ENCODE measurements around the gene DEPDC5.

The DEPDC5 gene

GRCh38 chr22:31948002-31948401, 194.2 kb downstream of the DEPDC5 start:
- Histone ChIP-seq H3K36me3 (ENCODE audit: control insufficient read depth, insufficient read depth, low read length) (peaks cover 2% of the 10 kb centered on the region), H3K27me3 (replicated peaks; ENCODE audit: control insufficient read depth, insufficient read depth, low read length) (no peaks in the 10 kb centered on the region), H3K4me3 (replicated peaks; ENCODE audit: low read depth, low read length) (no peak overlapping the region)
- no peak for TF ChIP-seq CTCF (IDR thresholded peaks at IDR 0.05; ENCODE audit: insufficient read depth, low read length, poor library complexity, severe bottlenecking)
- no peak for DNase-seq (ENCODE audit: extremely low read depth, insufficient read length)

GRCh38 chr22:31950226-31950625, 196.4 kb downstream of the DEPDC5 start:
- no peak for TF ChIP-seq CTCF (IDR thresholded peaks at IDR 0.05; ENCODE audit: insufficient read depth, low read length, poor library complexity, severe bottlenecking)
- H3K36me3 ChIP-seq (ENCODE audit: control insufficient read depth, insufficient read depth, low read length): peaks cover 2% of the 10 kb centered on the region
- H3K27me3 ChIP-seq (replicated peaks; ENCODE audit: control insufficient read depth, insufficient read depth, low read length): no peaks in the 10 kb centered on the region
- no peak for DNase-seq (ENCODE audit: extremely low read depth, insufficient read length)
- no peak overlapping the region for H3K4me3 ChIP-seq (replicated peaks; ENCODE audit: low read depth, low read length)

DNA sequence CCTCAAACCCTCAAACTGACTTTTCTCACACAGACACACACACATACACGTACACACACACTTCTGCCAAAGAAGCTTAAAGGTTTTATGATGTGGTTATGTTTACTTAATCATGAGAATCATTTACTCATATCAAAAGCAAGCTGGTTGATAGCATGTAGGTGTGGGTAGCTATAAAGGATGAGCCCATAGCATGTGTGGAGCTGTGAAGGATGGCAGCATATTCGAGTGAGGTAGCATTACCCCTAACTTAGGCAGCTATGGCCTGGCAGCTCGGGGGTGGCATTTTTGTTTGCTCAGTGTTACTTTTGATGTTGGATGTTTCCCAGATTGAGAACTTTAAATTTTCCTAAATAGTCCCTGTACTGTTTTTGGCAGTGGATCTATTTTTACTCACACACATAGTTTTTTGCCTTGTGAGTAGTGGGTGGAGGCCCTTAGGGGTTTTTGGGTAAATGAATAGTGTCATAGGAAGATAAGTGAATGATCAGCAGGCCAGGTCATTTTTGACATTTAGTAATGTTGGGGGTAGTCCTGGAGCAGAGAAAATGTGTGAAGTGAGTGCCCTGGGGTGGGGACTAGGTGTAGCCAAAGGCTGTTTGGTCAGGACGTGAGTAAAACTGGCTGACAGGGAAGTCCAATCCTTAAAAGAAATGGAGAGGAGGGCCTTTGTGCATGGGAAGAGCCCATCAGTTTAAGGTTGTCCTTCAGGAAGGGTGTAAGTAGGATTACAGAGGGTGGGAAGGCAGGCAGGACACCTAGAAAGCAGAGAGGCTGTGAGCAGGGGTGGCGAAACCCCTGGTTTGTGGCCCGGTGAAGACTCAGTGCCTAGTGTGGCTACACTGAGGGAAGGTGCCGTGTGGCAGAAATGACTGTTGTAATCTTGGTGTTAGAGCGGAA, 197.6 kb downstream of the DEPDC5 start:
- Histone ChIP-seq H3K4me3 (replicated peaks; ENCODE audit: low read depth, low read length) (no peak overlapping the region), H3K36me3 (ENCODE audit: control insufficient read depth, insufficient read depth, low read length) (peaks cover 2% of the 10 kb centered on the region), H3K27me3 (replicated peaks; ENCODE audit: control insufficient read depth, insufficient read depth, low read length) (no peaks in the 10 kb centered on the region)
- no peak for DNase-seq (ENCODE audit: extremely low read depth, insufficient read length)
- TF ChIP-seq CTCF (IDR thresholded peaks at IDR 0.05; ENCODE audit: insufficient read depth, low read length, poor library complexity, severe bottlenecking): no peak

GRCh38 chr22:31952094-31952401, 198.2 kb downstream of the DEPDC5 start:
- Histone ChIP-seq H3K4me3 (replicated peaks; ENCODE audit: low read depth, low read length) (no peak overlapping the region), H3K36me3 (ENCODE audit: control insufficient read depth, insufficient read depth, low read length) (peaks cover 8% of the 10 kb centered on the region), H3K27me3 (replicated peaks; ENCODE audit: control insufficient read depth, insufficient read depth, low read length) (no peaks in the 10 kb centered on the region)
- no peak for DNase-seq (ENCODE audit: extremely low read depth, insufficient read length)
- no peak for TF ChIP-seq CTCF (IDR thresholded peaks at IDR 0.05; ENCODE audit: insufficient read depth, low read length, poor library complexity, severe bottlenecking)

DNA sequence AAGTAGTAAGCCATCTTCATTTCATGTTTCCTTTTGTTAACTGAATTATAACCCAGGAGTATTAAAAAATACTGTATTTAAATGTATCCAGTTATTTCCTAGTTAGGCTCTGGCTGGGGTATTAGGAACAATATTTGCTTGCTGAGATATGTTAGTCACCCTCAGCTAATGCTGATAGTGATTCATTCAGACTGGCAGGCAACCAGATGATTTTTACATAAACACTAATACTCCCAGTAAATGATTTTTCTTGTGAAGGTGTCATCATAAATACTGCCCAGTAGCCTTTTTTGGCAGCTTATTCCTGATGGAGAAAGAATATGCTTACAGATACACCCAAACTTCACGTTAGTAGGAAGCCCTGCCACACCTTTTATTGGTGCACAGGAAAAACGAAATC, 198.7 kb downstream of the DEPDC5 start:
- TF ChIP-seq CTCF (IDR thresholded peaks at IDR 0.05; ENCODE audit: insufficient read depth, low read length, poor library complexity, severe bottlenecking): no peak
- DNase-seq (ENCODE audit: extremely low read depth, insufficient read length): no peak
- peaks cover 9% of the 10 kb centered on the region for H3K36me3 ChIP-seq (ENCODE audit: control insufficient read depth, insufficient read depth, low read length)

More for the DNA sequence above, 198.7 kb downstream of the DEPDC5 start:
- Histone ChIP-seq H3K27me3 (replicated peaks; ENCODE audit: control insufficient read depth, insufficient read depth, low read length) (no peaks in the 10 kb centered on the region), H3K4me3 (replicated peaks; ENCODE audit: low read depth, low read length) (no peak overlapping the region)
